Colonic mucosa (tissue), 4 donors: ENCODE results near the gene PRKAG2. TPM values are rescaled to one million over a fixed set of nuclear protein-coding genes. Genes with fewer than 3 reads are reported as not detected.

Experiments used
- DNase-seq: peaks from one replicate; pipeline ENCODE4 v3.0.0-alpha.2; 2020
- H3K27ac ChIP-seq: fragments of 200-600 bp; one replicate; pipeline ENCODE4 v1.8.0; 2021
- H3K27me3 ChIP-seq: fragments of 200-600 bp; one replicate; pipeline ENCODE4 v1.8.0; 2021
- H3K36me3 ChIP-seq: fragments of 200-600 bp; one replicate; pipeline ENCODE4 v1.8.0; 2021
- H3K4me1 ChIP-seq: fragments of 200-600 bp; one replicate; pipeline ENCODE4 v1.8.0; 2021; ENCODE audit warnings: mild to moderate bottlenecking
- H3K4me3 ChIP-seq: fragments of 200-600 bp; one replicate; pipeline ENCODE4 v1.8.0; 2021
- H3K9ac ChIP-seq, 2 donors: one replicate each; pipeline ENCODE4 v1.7.0; 2013; ENCODE audit warnings: control low read depth in 2 of 2, low read depth in 2 of 2, low read length in 2 of 2
- H3K9me3 ChIP-seq: fragments of 200-600 bp; one replicate; pipeline ENCODE4 v1.8.0; 2021
- CTCF ChIP-seq: fragments of 200-600 bp; IDR thresholded peaks from one replicate; pipeline ENCODE4 v1.8.0; 2022; ENCODE audit warnings: antibody characterized with exemption, mild to moderate bottlenecking
- intact Hi-C: fragments of 100-400 bp; cut with DNase I; formaldehyde crosslinking; loops from one replicate; pipeline ENCODE4 v1.14.1; 2022
- total RNA-seq, 2 donors: library from RNA; stranded (reverse); fragmentation: NEBNext Ultra II Directional in 1 of 2; extraction: Animal tissue kit (Norgen Biotek cat#: 25700) in 1 of 2; gene quantifications; one replicate each; pipeline ENCODE4 v1.2.1, GENCODE V29; 2021
- donor health status: healthy.
- donor health status: DM: no; HTN: no; CAD: no.
- donor health status: DM: no; HTN: no; CAD: no.

Gene PRKAG2
- total RNA-seq, 2 donors from 2014 or later = 36.3 to 42.0 TPM

- Histone ChIP-seq H3K36me3 (no peaks in the 10 kb centered on the region), H3K27ac (no peak overlapping the region), H3K9ac (no peak overlapping the region), H3K9me3 (no peaks in the 10 kb centered on the region), H3K4me3 (no peak overlapping the region), H3K27me3 (no peaks in the 10 kb centered on the region), H3K4me1 (no peaks in the 10 kb centered on the region)
- no peak for DNase-seq
- TF ChIP-seq CTCF = no peak
- intact Hi-C loops = no loop called here
Measured at GRCh38 chr7:151904270-151904669, 27.4 kb upstream of the PRKAG2 start.

GRCh38 chr7:151903249-151904032, 26.5 kb upstream of the PRKAG2 start:
- Histone ChIP-seq H3K9ac (no peak overlapping the region), H3K4me1 (no peaks in the 10 kb centered on the region), H3K36me3 (no peaks in the 10 kb centered on the region), H3K9me3 (no peaks in the 10 kb centered on the region), H3K27ac (no peak overlapping the region), H3K4me3 (no peak overlapping the region), H3K27me3 (no peaks in the 10 kb centered on the region)
- TF ChIP-seq CTCF = no peak
- intact Hi-C loops = no loop called here
- DNase-seq = no peak

- no peak for DNase-seq
- Histone ChIP-seq H3K36me3 (no peaks in the 10 kb centered on the region), H3K9ac (no peak overlapping the region), H3K27ac (no peak overlapping the region), H3K4me1 (no peaks in the 10 kb centered on the region), H3K9me3 (no peaks in the 10 kb centered on the region), H3K27me3 (no peaks in the 10 kb centered on the region), H3K4me3 (no peak overlapping the region)
- TF ChIP-seq CTCF = no peak
- intact Hi-C loops = no loop called here
Measured at GRCh38 chr7:151902311-151902710, 25.4 kb upstream of the PRKAG2 start.

GRCh38 chr7:151901828-151902227, 24.9 kb upstream of the PRKAG2 start:
- H3K27ac ChIP-seq = no peak overlapping the region
- H3K9me3 ChIP-seq = no peaks in the 10 kb centered on the region
- H3K27me3 ChIP-seq = no peaks in the 10 kb centered on the region
- peaks cover under 1% of the 10 kb centered on the region for H3K4me1 ChIP-seq
- H3K9ac ChIP-seq = no peak overlapping the region
- no peak overlapping the region for H3K4me3 ChIP-seq
- intact Hi-C loops = no loop called here
- no peak for DNase-seq
- H3K36me3 ChIP-seq = no peaks in the 10 kb centered on the region
- no peak for TF ChIP-seq CTCF

- Histone ChIP-seq H3K27me3 (no peaks in the 10 kb centered on the region), H3K4me1 (peaks cover 5% of the 10 kb centered on the region), H3K36me3 (no peaks in the 10 kb centered on the region), H3K27ac (no peak overlapping the region), H3K9ac (no peak overlapping the region), H3K9me3 (no peaks in the 10 kb centered on the region), H3K4me3 (no peak overlapping the region)
- TF ChIP-seq CTCF = no peak
- DNase-seq = no peak
- intact Hi-C loops = no loop called here
Measured at GRCh38 chr7:151900986-151901621, 24.2 kb upstream of the PRKAG2 start.
